NCI-H1417 (cell line): Measurements from ENCODE around the gene PRKAB1.
"Not testable (repeated sequence)": the region's sequence is repeated elsewhere in the genome, so short reads cannot be mapped to it uniquely, and the experiment has no call there.

Experiments
- DNase-seq, 3 experiments: peaks; one replicate each; lab custom pipeline; 2025; lab: John Stamatoyannopoulos, UW

The PRKAB1 gene

DNA sequence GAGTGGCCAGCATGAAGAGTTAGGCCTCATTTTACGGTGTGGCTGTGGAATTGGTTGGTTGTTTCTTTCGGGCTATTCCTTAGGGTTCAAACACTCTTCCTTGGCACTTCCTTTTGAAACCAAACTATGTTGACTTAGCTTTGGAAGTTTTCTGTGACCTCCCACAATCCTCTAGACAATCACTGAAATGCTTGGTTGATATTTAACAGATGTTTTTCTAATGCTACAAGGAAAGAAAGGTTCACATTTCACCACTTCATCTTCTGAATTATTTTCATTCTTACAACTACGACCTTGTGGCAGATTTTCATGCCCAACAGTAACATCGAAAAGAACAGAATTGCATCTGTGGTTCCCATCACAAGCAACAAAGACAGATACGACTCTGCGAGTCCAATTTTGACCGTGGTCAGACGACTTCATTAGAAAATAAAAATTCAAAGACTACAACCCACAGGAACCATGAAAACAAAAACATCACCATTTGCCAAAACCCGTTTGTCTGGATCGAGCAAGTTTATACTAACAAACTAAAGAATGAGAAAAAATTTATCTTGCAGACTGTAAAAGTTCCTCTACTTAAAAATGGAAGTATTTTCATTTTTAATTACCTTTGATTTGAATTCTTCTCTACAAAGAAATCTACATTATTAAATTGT is 16.9 kb downstream of the PRKAB1 start:
- no peak for DNase-seq

DNA sequence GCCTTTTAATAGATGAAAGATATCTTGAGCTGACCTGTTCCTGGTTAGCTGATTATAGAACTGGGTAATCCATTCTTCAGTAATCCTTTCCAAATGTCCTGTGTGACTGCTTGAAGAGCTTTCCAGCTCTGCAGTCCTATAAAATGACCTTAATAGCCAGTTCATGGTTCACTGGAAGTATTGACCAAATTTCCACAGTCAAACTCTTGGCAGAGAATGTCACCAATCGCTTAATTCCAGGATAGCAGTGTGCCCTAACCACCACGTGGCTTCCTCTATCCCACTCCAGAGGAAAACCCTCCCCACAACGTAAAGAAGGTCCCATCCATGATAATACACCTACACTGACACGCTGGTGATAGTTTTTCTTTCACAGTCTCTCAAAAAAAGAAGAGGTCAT is 17.4 kb downstream of the PRKAB1 start:
- no peak for DNase-seq

- no peak for DNase-seq
These were observed 18.4 kb downstream of the PRKAB1 start for GRCh38 chr12:119686355-119686754.

GRCh38 chr12:119686776-119687175 is 18.8 kb downstream of the PRKAB1 start:
- no peak for DNase-seq

- DNase-seq: no peak
These were observed 19.5 kb downstream of the PRKAB1 start for GRCh38 chr12:119687406-119687805.

DNA sequence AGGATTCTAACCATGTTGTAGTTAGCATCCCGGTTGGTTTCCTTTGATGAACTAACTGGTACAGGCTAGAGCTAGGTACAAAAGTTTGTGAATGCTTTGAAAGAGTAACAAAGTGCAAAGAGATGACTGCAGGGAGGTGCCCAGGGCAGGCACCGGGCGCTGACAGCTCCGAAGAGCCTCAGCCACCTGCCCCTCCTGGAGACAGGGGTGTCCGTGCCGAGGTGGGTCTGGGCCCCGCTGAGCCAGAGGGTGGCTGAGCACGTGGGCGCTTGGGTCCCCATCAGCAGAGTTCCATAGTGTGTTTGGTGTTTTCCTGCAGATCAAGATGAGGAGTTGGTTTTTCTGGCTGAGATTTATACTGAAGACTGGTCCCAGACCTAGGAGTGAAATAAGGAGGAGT is 19.9 kb downstream of the PRKAB1 start:
- DNase-seq: no peak

GRCh38 chr12:119689935-119690500 is 22.1 kb downstream of the PRKAB1 start:
- no peak for DNase-seq

- DNase-seq: no peak
These were observed 23.4 kb downstream of the PRKAB1 start for GRCh38 chr12:119691202-119691810.

DNA sequence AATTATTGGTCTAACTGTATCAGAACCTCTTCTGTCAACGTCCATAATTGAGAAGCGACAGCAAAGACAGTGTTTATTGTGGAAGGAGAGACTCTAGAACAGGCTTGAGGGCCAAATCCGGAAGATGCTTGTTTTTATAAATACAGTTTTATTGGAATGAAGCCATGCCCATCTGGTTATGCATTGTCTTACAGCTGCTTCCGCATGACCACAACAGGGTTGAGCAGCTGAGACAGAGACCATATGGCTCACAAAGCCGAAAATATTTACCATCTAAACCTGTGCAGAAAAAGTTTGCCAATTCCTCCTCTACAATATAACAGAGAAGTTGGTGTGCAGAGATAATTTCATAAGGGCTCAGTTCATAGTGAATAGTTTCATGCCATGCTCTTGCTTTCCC is 24.5 kb downstream of the PRKAB1 start:
- no peak for DNase-seq

- no peak for DNase-seq
These were observed 25.1 kb downstream of the PRKAB1 start for GRCh38 chr12:119692997-119693396.

GRCh38 chr12:119693511-119693910 is 25.6 kb downstream of the PRKAB1 start:
- no peak for DNase-seq

DNA sequence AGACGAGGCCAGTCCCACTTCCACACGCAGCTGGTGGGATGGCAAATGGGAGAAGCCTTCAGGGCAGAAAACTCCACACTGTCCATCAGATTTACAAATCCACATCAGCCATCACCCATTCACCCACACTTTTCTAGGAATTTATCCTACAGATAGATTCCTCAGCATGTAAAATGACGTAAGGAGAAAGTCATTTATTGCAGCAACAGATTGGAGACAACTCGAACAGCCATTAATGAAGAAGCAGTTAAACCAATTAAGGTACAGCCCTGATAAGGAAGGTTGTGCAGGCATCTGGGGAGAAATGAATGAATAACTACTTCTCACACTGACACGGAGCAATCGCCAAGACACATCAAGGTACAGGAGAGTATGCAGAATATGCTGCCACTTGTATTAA is 26.2 kb downstream of the PRKAB1 start:
- no peak for DNase-seq

DNA sequence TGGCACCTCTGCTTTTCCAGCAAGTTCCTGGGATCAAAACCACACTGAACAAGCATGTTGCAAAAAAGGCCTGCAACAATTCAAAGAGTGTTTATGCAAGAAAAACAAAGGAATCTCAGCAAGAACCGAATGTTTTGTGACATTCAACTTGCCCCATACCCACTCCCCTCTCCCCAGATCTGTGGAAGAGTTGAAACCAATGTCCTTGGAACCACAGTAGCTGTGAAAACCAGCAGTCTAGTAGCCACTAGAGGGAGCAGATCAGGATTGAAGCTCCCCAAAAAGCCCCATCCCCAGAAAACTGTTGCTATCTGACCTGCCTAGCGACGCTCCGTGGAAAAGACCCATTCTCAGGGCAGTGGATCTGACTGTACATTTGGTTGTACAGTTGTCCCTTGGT is 27.1 kb downstream of the PRKAB1 start:
- no peak for DNase-seq

DNA sequence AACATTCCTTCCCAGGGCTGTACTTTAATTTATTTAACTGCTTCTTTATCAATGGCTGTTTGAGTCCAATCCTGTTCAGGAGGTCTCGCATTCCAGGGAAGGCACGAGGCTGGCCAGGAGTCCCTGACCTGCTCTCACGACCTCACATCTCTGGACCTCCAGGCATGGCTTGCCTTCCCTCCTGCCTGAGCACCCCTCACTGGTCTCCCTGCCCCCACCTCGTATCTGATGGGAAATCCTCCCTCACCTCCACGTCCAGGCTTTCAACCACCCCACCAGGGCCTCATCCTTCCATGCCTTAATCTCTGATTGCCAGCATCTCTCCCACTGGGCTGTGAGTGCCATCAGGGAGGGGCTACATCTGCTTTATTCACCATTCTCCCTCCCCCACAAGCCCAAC is 29.0 kb downstream of the PRKAB1 start:
- no peak for DNase-seq

- no peak for DNase-seq
These were observed 31.3 kb downstream of the PRKAB1 start for GRCh38 chr12:119699199-119699760.

GRCh38 chr12:119700078-119700477 is 32.1 kb downstream of the PRKAB1 start:
- no peak for DNase-seq

DNA sequence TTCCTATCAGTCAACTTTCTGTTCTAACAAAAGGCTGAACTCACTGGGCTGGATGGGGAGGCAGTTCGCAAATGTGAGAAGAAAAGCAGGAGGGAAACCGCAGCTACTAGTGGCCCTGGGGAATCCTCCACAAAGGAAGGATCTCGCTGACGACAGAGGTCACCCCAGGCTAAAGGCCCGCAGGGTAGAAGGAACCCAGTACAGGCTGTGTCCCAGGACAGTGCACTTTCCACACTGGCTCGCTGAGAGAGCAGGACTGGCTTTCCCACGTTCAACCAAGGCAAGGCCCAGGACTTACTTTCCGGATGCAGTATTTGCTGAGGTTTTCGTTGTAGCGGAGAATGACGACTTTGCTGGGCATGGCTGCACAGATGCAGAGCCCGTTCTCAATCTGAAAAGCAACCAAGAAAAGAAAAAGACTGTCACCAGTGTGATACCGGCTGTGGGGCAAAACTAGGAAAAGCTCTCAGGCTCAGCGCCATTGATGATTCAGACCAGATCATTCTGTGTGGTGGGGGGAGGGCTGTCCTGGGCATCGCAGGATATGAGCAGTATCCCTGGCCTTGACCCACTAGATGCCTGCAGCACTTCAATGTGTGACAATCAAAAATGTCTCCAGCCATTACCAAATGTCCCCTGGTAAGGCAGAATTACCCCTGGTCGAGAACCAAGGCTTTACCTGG is 36.3 kb downstream of the PRKAB1 start:
- no peak for DNase-seq

GRCh38 chr12:119705182-119705581 is 37.2 kb downstream of the PRKAB1 start:
- DNase-seq: no peak

- DNase-seq: not testable (repeated sequence)
These were observed 38.5 kb downstream of the PRKAB1 start for GRCh38 chr12:119706427-119706826.

- peak in 1 of 3 experiments; percentile 38 for DNase-seq
These were observed 42.5 kb downstream of the PRKAB1 start for GRCh38 chr12:119710374-119710964.

DNA sequence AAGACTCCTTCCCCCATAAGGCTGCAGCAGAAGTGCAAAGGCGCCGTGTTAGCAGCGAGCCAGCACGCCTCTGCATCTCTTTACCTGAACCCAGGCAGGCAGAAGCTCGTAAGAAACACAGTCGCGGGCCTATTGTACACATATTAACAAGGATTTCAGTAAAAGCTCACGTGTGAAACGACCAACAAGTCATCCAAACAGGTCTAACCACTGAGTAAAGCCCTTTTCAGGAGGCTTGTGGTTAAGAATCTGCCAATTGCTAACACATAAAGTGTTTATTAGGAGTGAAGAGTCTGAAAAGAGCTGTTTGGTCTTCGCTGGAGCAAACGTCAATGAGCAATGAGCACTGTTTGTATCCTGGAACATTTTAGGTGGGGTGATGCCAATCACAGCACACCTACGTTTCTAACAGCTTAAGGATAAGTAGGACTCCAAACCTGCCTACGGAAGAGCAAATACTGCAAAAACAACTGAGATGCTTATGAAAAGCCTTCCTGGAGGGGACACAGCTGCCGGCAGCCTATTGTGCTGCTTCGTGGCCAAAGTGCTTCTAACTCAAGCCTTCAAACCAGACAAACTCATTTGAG is 43.1 kb downstream of the PRKAB1 start:
- peak in 1 of 3 experiments; percentile 80 for DNase-seq

GRCh38 chr12:119711693-119712092 is 43.8 kb downstream of the PRKAB1 start:
- DNase-seq: no peak
